ENCODE data around the gene NME8.

DNA sequence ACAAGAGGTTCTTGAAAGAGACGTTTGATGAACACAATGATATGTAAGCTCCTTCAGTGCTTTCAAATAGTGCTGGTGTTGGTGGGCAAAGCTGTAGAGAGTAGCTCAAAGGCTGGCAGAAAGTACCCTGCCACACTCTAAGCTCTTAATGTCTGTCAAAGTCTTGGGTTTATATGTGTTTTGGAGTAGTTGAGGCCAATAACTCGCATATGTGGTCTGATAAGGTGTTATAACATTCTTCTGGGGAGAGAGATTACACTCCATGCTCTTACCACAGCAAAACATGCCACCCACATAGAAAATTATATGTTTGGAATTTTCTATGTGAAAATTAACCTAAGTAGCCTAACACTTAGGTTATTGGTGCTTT lies 30.8 kb upstream of the NME8 start:
- TF ChIP-seq, protein P1, sequence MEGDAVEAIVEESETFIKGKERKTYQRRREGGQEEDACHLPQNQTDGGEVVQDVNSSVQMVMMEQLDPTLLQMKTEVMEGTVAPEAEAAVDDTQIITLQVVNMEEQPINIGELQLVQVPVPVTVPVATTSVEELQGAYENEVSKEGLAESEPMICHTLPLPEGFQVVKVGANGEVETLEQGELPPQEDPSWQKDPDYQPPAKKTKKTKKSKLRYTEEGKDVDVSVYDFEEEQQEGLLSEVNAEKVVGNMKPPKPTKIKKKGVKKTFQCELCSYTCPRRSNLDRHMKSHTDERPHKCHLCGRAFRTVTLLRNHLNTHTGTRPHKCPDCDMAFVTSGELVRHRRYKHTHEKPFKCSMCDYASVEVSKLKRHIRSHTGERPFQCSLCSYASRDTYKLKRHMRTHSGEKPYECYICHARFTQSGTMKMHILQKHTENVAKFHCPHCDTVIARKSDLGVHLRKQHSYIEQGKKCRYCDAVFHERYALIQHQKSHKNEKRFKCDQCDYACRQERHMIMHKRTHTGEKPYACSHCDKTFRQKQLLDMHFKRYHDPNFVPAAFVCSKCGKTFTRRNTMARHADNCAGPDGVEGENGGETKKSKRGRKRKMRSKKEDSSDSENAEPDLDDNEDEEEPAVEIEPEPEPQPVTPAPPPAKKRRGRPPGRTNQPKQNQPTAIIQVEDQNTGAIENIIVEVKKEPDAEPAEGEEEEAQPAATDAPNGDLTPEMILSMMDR (conservative IDR thresholded peaks at IDR 0.05; ENCODE audit: low read depth, low read length): no peak
- no peak for TF ChIP-seq EZH2 (IDR thresholded peaks at IDR 0.05; ENCODE audit: borderline replicate concordance, low read depth, low read length, poor library complexity, severe bottlenecking)
